Gastrocnemius medialis (tissue), 4 donors: Measurements from ENCODE around the gene MCOLN2.

Experiments used
- POLR2A ChIP-seq, 2 donors: fragments of 450-650 bp; IDR thresholded peaks; one replicate each; pipeline ENCODE4 v1.6.1; 2017; ENCODE audit warnings: antibody characterized with exemption in 2 of 2, mild to moderate bottlenecking in 2 of 2, moderate library complexity in 2 of 2
- TF ChIP-seq, protein P1 (sequence below), 5 experiments: fragments of 450-650 bp in 3 of 5; fragments of 200-600 bp in 2 of 5; sonication (generic) in 2 of 5; IDR thresholded peaks in 4 of 5; conservative IDR thresholded peaks in 1 of 5; 1 replicate in 4 of 5; 2 replicates in 1 of 5; pipeline ENCODE4 v1.5.1; 2016 to 2019; ENCODE audit warnings: antibody characterized with exemption in 5 of 5, mild to moderate bottlenecking in 3 of 5, moderate library complexity in 3 of 5

DNA sequence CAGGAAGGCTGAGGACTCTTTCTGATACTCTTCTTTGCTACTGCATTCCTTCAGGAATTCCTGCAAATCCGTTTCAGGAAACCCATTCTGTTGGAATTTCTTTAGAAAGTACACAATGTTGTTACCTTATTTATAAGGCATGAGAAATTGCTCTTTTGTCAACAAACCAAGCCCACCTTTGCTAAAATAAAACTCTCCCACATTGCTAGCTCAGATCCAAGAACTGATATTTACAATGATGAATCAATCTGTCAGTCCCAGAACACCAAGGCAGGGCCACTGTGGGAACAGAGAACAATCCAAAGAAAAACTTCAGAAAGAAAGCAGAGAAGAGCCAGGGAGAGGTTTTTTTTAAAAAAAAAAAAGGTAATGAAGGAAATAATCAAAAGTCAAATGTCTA lies 67.3 kb downstream of the MCOLN2 start:
- TF ChIP-seq, protein P1, sequence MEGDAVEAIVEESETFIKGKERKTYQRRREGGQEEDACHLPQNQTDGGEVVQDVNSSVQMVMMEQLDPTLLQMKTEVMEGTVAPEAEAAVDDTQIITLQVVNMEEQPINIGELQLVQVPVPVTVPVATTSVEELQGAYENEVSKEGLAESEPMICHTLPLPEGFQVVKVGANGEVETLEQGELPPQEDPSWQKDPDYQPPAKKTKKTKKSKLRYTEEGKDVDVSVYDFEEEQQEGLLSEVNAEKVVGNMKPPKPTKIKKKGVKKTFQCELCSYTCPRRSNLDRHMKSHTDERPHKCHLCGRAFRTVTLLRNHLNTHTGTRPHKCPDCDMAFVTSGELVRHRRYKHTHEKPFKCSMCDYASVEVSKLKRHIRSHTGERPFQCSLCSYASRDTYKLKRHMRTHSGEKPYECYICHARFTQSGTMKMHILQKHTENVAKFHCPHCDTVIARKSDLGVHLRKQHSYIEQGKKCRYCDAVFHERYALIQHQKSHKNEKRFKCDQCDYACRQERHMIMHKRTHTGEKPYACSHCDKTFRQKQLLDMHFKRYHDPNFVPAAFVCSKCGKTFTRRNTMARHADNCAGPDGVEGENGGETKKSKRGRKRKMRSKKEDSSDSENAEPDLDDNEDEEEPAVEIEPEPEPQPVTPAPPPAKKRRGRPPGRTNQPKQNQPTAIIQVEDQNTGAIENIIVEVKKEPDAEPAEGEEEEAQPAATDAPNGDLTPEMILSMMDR (IDR thresholded peaks at IDR 0.05 in 4 of 5, conservative IDR thresholded peaks at IDR 0.05 in 1 of 5), result no peak
- TF ChIP-seq POLR2A (IDR thresholded peaks at IDR 0.05), result no peak
